IMR-90 (cell line): ENCODE measurements around the gene NHSL2. TPM values are rescaled to one million over a fixed set of nuclear protein-coding genes. Genes with fewer than 3 reads are reported as not detected.
A peak's percentile ranks its signal among the peaks of the same experiment; 100 is the strongest.

Experiments
- ATAC-seq: fragments of 200-7000 bp; cut with Tn5 transposase; 2 replicates; pipeline ENCODE4 v1.9.1; 2020; ENCODE audit warnings: low read depth, mild to moderate bottlenecking, moderate library complexity
- BruUV-seq: library from RNA; stranded (reverse); fragments of 400-500 nt; replicated peaks from 2 replicates; lab custom pipeline; 2021; lab: Mats Ljungman, UMichigan
- CTCF ChIA-PET: fragments of 300-600 bp; formaldehyde crosslinking; extraction: SDS; loops from one replicate; lab custom pipeline; 2021; ENCODE audit warnings: antibody characterized with exemption; lab: Yijun Ruan, JAX
- POLR2A ChIA-PET: fragments of 300-600 bp; sonication (Branson Sonifier 250); formaldehyde crosslinking; loops from one replicate; lab custom pipeline; 2022; ENCODE audit warnings: antibody characterized with exemption; ENCODE audit not compliant: unreplicated experiment; lab: Charles Lee
- DNase-seq: peaks from one replicate; pipeline ENCODE4 v3.0.0; 2013
- H2AFZ ChIP-seq: replicated peaks from 2 replicates; pipeline ENCODE3; 2013; ENCODE audit warnings: low read length, mild to moderate bottlenecking; ENCODE audit not compliant: poor library complexity
- H2AK5ac ChIP-seq: 2 replicates; pipeline ENCODE4 v1.6.1; 2013; ENCODE audit warnings: low read depth, low read length, inconsistent platforms
- H2AK9ac ChIP-seq: replicated peaks from 2 replicates; pipeline ENCODE3; 2013; ENCODE audit warnings: mild to moderate bottlenecking, low read depth, low read length, moderate library complexity; ENCODE audit not compliant: poor library complexity
- H2BK120ac ChIP-seq: 2 replicates; pipeline ENCODE4 v1.6.1; 2013; ENCODE audit warnings: low read depth, low read length, inconsistent platforms
- H2BK15ac ChIP-seq: 3 replicates; pipeline ENCODE4 v1.6.1; 2013; ENCODE audit warnings: low read depth, low read length, inconsistent platforms
- H2BK20ac ChIP-seq: 2 replicates; pipeline ENCODE4 v1.6.1; 2013; ENCODE audit warnings: low read depth, mild to moderate bottlenecking, inconsistent platforms, low read length, moderate library complexity
- H2BK5ac ChIP-seq: 2 replicates; pipeline ENCODE4 v1.6.1; 2013; ENCODE audit warnings: mild to moderate bottlenecking, low read depth, low read length, inconsistent platforms; ENCODE audit not compliant: poor library complexity, severe bottlenecking
- H3K14ac ChIP-seq: replicated peaks from 2 replicates; pipeline ENCODE4 v1.6.1; 2013; ENCODE audit warnings: low read depth, low read length, inconsistent platforms
- H3K18ac ChIP-seq: 2 replicates; pipeline ENCODE4 v1.6.1; 2013; ENCODE audit warnings: low read depth, low read length, control low read depth
- H3K23ac ChIP-seq: 2 replicates; pipeline ENCODE4 v1.6.1; 2013; ENCODE audit warnings: low read depth, low read length, inconsistent platforms
- H3K27ac ChIP-seq: 2 replicates; pipeline ENCODE4 v1.5.1; 2013; ENCODE audit warnings: mild to moderate bottlenecking, control low read depth, low read length; ENCODE audit not compliant: insufficient read depth
- H3K27me3 ChIP-seq: 2 replicates; pipeline ENCODE4 v1.6.1; 2013; ENCODE audit warnings: low read length; ENCODE audit not compliant: control insufficient read depth, insufficient read depth
- H3K36me3 ChIP-seq: 2 replicates; pipeline ENCODE4 v1.6.1; 2013; ENCODE audit warnings: low read length, mixed read lengths; ENCODE audit not compliant: control insufficient read depth, insufficient read depth
- H3K4ac ChIP-seq: 2 replicates; pipeline ENCODE4 v1.6.1; 2013; ENCODE audit warnings: low read depth, low read length, inconsistent platforms
- H3K4me1 ChIP-seq: 2 replicates; pipeline ENCODE4 v1.6.1; 2013; ENCODE audit warnings: low read length, mixed read lengths; ENCODE audit not compliant: control insufficient read depth, insufficient read depth
- H3K4me2 ChIP-seq: 2 replicates; pipeline ENCODE4 v1.6.1; 2013; ENCODE audit warnings: low read depth, mild to moderate bottlenecking, control low read depth, low read length, moderate library complexity
- H3K4me3 ChIP-seq: 2 replicates; pipeline ENCODE4 v1.5.1; 2013; ENCODE audit warnings: low read depth, mild to moderate bottlenecking, control low read depth, low read length, moderate library complexity; ENCODE audit not compliant: insufficient read depth
- H3K56ac ChIP-seq: 2 replicates; pipeline ENCODE4 v1.6.1; 2013; ENCODE audit warnings: low read length, inconsistent platforms; ENCODE audit not compliant: insufficient read depth; ENCODE audit errors: extremely low read depth
- H3K79me1 ChIP-seq, 2 experiments: 2 replicates each; pipeline ENCODE4 v1.6.1; 2013; ENCODE audit warnings: low read length in 2 of 2, inconsistent platforms in 1 of 2, low read depth in 1 of 2
- H3K9ac ChIP-seq: 2 replicates; pipeline ENCODE4 v1.6.1; 2013; ENCODE audit warnings: low read depth, low read length, control low read depth
- H3K9me1 ChIP-seq: 2 replicates; pipeline ENCODE4 v1.6.1; 2013; ENCODE audit warnings: low read length, inconsistent platforms; ENCODE audit not compliant: insufficient read depth
- H3K9me3 ChIP-seq: 2 replicates; pipeline ENCODE4 v1.6.1; 2013; ENCODE audit warnings: low read length; ENCODE audit not compliant: control insufficient read depth, insufficient read depth
- H4K20me1 ChIP-seq: 2 replicates; pipeline ENCODE4 v1.6.1; 2013; ENCODE audit warnings: low read length, inconsistent platforms; ENCODE audit not compliant: insufficient read depth
- H4K5ac ChIP-seq: 2 replicates; pipeline ENCODE4 v1.6.1; 2013; ENCODE audit warnings: mild to moderate bottlenecking, low read depth, low read length, control low read depth
- H4K8ac ChIP-seq, 2 experiments: 2 replicates each; pipeline ENCODE4 v1.6.1; 2013; ENCODE audit warnings: low read depth in 2 of 2, low read length in 2 of 2, control low read depth in 1 of 2, inconsistent platforms in 1 of 2
- H4K91ac ChIP-seq: 2 replicates; pipeline ENCODE4 v1.6.1; 2013; ENCODE audit warnings: low read depth, low read length, inconsistent platforms; ENCODE audit not compliant: insufficient read depth
- CHD1 ChIP-seq: IDR thresholded peaks from 2 replicates; pipeline ENCODE4 v1.6.1; 2012; ENCODE audit warnings: low read depth, low read length, improper control_type of control experiment
- MAFK ChIP-seq: IDR thresholded peaks from 2 replicates; pipeline ENCODE4 v1.6.1; 2012; ENCODE audit warnings: low read depth, low read length, improper control_type of control experiment
- MXI1 ChIP-seq: IDR thresholded peaks from 2 replicates; pipeline ENCODE4 v1.6.1; 2012; ENCODE audit warnings: low read depth, mild to moderate bottlenecking, low read length, moderate library complexity, borderline replicate concordance
- NFE2L2 ChIP-seq: fragments of 150-350 bp; IDR thresholded peaks from 2 replicates; pipeline ENCODE4 v1.6.1; 2016; ENCODE audit warnings: low read depth, mild to moderate bottlenecking, low read length
- POLR2A ChIP-seq: IDR thresholded peaks from 2 replicates; pipeline ENCODE4 v1.6.1; 2012; ENCODE audit warnings: mild to moderate bottlenecking, low read depth, low read length
- RAD21 ChIP-seq: IDR thresholded peaks from 2 replicates; pipeline ENCODE4 v1.6.1; 2012; ENCODE audit warnings: low read length, improper control_type of control experiment
- RFX5 ChIP-seq: IDR thresholded peaks from 2 replicates; pipeline ENCODE4 v1.8.0; 2012; ENCODE audit warnings: low read depth, mild to moderate bottlenecking, low read length, moderate library complexity
- SMC3 ChIP-seq: fragments of 150-350 bp; IDR thresholded peaks from 2 replicates; pipeline ENCODE4 v1.6.1; 2016; ENCODE audit warnings: low read depth, mild to moderate bottlenecking, antibody characterized with exemption, low read length, moderate library complexity
- WGBS, 2 experiments: methylation state at CpG; one replicate each; pipeline versions ENCODE4 v1.1.5 to v1.1.7; 2013; ENCODE audit warnings: missing lambda C conversion rate in 2 of 2; ENCODE audit not compliant: insufficient read length in 1 of 2; ENCODE audit errors: extremely low coverage in 2 of 2; 5-methylcytosine and 5-hydroxymethylcytosine counted together
- dilution Hi-C: fragments of 300-500 bp; cut with HindIII; formaldehyde crosslinking; loops from one replicate; pipeline ENCODE4 v1.14.3; 2018; ENCODE audit warnings: low sequenced_read_pairs; ENCODE audit not compliant: unreplicated experiment
- in situ Hi-C: fragments of 300-500 bp; cut with MboI; formaldehyde crosslinking; loops from 3 replicates; pipeline ENCODE4 v1.14.3; 2019; ENCODE audit warnings: low sequenced_read_pairs, inconsistent platforms, mixed read lengths
- intact Hi-C: fragments of 100-400 bp; cut with micrococcal nuclease; formaldehyde crosslinking; loops from 2 replicates; pipeline ENCODE4 v1.10.0; 2022
- polyA plus RNA-seq, 3 experiments: library from polyadenylated mRNA; depleted of rRNA; stranded (reverse); fragments of >200 nt; gene quantifications; 2 replicates each; pipeline ENCODE4 v1.2.3, GENCODE V29; 2012; ENCODE audit warnings: low replicate concordance in 1 of 3
- total RNA-seq: library from RNA; depleted of rRNA; stranded (reverse); fragments of >200 nt; gene quantifications from 2 replicates; pipeline ENCODE4 v1.2.3, GENCODE V29; 2012

Gene NHSL2
- total and polyA plus RNA-seq, 2 of the 4 experiments (the other 2 are of a cell fraction): 0.72 to 0.75 TPM

GRCh38 chrX:72028701-72029470 lies 118.2 kb downstream of the NHSL2 start:
- intact Hi-C loops: no loop called here

More at GRCh38 chrX:72028701-72029470, 118.2 kb downstream of the NHSL2 start:
- DNase-seq (no peak), ATAC-seq (no peak; the same call in 1 of the 2 replicates)
- no peak for TF ChIP-seq MXI1
- no peak for TF ChIP-seq CHD1
- TF ChIP-seq RFX5: no peak
- no peak for TF ChIP-seq NFE2L2
- TF ChIP-seq POLR2A: no peak
- no peak for TF ChIP-seq RAD21
- no peak for TF ChIP-seq SMC3
- no peak for TF ChIP-seq MAFK
- H3K79me1 ChIP-seq: no peaks in the 10 kb centered on the region
- BruUV-seq: no TSS peak
- peak overlapping the region; percentile 38 to 80 for H4K8ac ChIP-seq
- 0 out of 2 replicates have a peak overlapping the region, but pooled peaks have one; percentile 22 for H3K4me2 ChIP-seq
- H3K27ac ChIP-seq: peak overlapping the region; percentile 62
- H4K5ac ChIP-seq: peak overlapping the region; percentile 73
- peaks cover 11% of the 10 kb centered on the region for H3K4me1 ChIP-seq
- peak overlapping the region; percentile 96 for H3K14ac ChIP-seq
- in situ Hi-C loops: no loop called here
- CTCF ChIA-PET: interaction anchor here (0.8 kb wide), 1 partner anchor 71 kb away, joined by 3 read pairs; no protein-coding TSS in a partner anchor
- H2BK5ac ChIP-seq: peak overlapping the region; percentile 85
- no peaks in the 10 kb centered on the region for H4K20me1 ChIP-seq
- no peak overlapping the region for H3K4me3 ChIP-seq
- H2AK5ac ChIP-seq: peak overlapping the region; percentile 71
- H2AK9ac ChIP-seq: peak overlapping the region; percentile 29
- WGBS, 2 experiments: 53% methylated on average over 3 of the region's 6 CpGs; no CpG with 5 or more reads in 1 of the 2 experiments
- peaks cover 12% of the 10 kb centered on the region for H3K9me1 ChIP-seq
- POLR2A ChIA-PET: no interaction called here
- peak overlapping the region; percentile 94 for H3K23ac ChIP-seq
- H3K4ac ChIP-seq: peak overlapping the region; percentile 95
- no peaks in the 10 kb centered on the region for H3K9me3 ChIP-seq
- peaks cover 25% of the 10 kb centered on the region for H3K27me3 ChIP-seq
- H4K91ac ChIP-seq: peak overlapping the region; percentile 94
- H2BK120ac ChIP-seq: peak overlapping the region; percentile 96
- peak overlapping the region; percentile 59; the same call in 2 of the 3 replicates for H2BK15ac ChIP-seq
- H3K9ac ChIP-seq: no peak overlapping the region
- peak overlapping the region; percentile 96 for H2BK20ac ChIP-seq
- H2AFZ ChIP-seq: peak overlapping the region; percentile 61
- no peaks in the 10 kb centered on the region for H3K36me3 ChIP-seq
- H3K56ac ChIP-seq: peak overlapping the region; percentile 46; the same call in 1 of the 2 replicates
- H3K18ac ChIP-seq: peak overlapping the region; percentile 74
- dilution Hi-C loops: no loop called here
